Upper lobe of left lung (tissue), 4 donors: ENCODE measurements around the gene TP53BP1.

ENCODE experiments used
- EP300 ChIP-seq, 4 donors: sonication (generic); formaldehyde crosslinking; IDR thresholded peaks; one replicate each; pipeline ENCODE4 v1.5.1; 2017; ENCODE audit warnings: antibody characterized with exemption in 4 of 4, control low read depth in 2 of 4
- POLR2A ChIP-seq, 4 donors: fragments of 450-650 bp; IDR thresholded peaks; one replicate each; pipeline ENCODE4 v1.5.1; 2016 to 2017; ENCODE audit warnings: antibody characterized with exemption in 4 of 4, mild to moderate bottlenecking in 2 of 4
- POLR2AphosphoS5 ChIP-seq, 2 donors: sonication (generic); formaldehyde crosslinking; IDR thresholded peaks; one replicate each; pipeline ENCODE4 v1.5.1; 2017; ENCODE audit warnings: antibody characterized with exemption in 2 of 2
- TF ChIP-seq, protein P1 (sequence below), 6 experiments: fragments of 450-650 bp in 4 of 6; fragments of 200-600 bp in 2 of 6; sonication (generic) in 2 of 6; IDR thresholded peaks; one replicate each; pipeline ENCODE4 v1.5.1; 2016 to 2019; ENCODE audit warnings: antibody characterized with exemption in 6 of 6

DNA sequence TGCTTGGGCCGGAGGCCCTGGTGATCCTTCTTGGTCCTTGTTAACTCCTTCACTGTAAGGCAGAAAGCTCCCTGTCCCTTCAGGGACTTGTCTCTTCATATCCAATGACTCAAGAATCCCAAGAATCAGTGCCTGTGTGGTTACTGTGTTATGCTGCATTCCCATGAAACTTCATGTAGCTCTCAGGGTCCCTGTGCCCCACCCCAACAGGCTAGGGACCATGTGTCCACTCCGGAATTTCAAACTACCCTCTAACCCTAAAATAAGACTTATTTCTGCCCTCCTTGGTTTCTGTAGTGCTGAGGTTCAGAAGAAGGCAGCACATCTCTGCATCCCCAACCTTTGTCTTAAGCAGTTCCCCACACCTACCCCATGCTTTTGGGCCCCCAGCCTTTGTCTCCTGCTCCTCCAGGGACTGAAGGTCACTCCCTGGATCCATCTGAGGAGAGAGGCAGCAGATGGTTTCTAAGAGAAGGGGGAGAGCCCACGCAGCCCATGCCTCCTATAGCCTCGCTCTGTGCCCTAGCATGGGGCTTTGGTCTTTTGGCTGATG lies 23.9 kb upstream of the TP53BP1 start:
- TF ChIP-seq POLR2AphosphoS5 (IDR thresholded peaks at IDR 0.05) (no peak), POLR2A (IDR thresholded peaks at IDR 0.05) (no peak), EP300 (IDR thresholded peaks at IDR 0.05) (no peak)
- TF ChIP-seq, protein P1, sequence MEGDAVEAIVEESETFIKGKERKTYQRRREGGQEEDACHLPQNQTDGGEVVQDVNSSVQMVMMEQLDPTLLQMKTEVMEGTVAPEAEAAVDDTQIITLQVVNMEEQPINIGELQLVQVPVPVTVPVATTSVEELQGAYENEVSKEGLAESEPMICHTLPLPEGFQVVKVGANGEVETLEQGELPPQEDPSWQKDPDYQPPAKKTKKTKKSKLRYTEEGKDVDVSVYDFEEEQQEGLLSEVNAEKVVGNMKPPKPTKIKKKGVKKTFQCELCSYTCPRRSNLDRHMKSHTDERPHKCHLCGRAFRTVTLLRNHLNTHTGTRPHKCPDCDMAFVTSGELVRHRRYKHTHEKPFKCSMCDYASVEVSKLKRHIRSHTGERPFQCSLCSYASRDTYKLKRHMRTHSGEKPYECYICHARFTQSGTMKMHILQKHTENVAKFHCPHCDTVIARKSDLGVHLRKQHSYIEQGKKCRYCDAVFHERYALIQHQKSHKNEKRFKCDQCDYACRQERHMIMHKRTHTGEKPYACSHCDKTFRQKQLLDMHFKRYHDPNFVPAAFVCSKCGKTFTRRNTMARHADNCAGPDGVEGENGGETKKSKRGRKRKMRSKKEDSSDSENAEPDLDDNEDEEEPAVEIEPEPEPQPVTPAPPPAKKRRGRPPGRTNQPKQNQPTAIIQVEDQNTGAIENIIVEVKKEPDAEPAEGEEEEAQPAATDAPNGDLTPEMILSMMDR (IDR thresholded peaks at IDR 0.05), result no peak
